NCI-H510A treated with DMSO at 0.1 percent for 48 hours (cell line): ENCODE data around the gene AKAP10.
"Not testable (repeated sequence)": the region's sequence is repeated elsewhere in the genome, so short reads cannot be mapped to it uniquely, and the experiment has no call there.

Experiments
- DNase-seq: peaks from one replicate; lab custom pipeline; 2025; lab: John Stamatoyannopoulos, UW

The AKAP10 gene

DNA sequence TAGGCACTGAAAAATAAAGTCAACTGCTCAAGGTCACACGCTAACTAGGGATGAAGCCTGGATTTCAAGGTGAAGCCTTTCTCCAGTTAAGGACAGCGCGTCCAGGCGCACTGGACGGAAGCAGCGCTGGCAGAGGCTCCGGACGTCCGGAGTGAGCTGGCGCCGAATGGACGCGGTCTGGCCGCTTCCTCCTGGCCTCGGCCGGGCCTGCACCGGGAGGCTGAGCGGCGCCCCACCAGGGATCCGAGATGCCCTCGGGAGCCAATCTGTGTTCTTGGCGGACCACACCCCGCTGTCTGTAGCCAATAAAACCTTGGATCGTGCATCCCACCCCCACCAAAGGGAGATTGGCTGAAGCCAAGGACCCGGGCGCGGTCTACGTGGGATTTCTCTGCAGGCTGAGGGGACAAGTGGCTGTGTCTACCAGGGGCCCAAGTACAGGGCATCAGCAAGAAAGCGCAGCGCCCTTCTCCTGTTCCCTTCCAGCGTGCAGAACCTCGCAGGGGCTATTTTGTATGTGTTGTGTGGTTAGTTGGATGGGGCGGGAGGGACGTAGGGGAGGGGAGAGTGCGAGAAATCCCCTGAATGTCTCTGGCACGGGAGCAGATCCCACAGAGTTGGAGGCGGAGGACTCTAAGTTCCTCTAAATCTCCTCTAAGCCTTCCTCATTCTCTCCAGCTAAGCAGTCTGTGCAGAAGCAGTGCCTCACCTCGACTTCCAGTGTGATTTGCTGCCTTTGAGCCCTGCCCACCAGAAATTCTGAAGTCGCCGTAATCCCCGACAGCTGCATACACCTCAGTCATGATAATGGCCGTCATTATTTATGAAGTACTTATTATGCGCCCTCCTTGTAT, 2.5 kb upstream of the AKAP10 start:
- no peak for DNase-seq

- no peak for DNase-seq
Observed at GRCh38 chr17:19978805-19979211, 1.2 kb upstream of the AKAP10 start.

- DNase-seq = no peak
Observed at GRCh38 chr17:19978209-19978802, 678 bp upstream of the AKAP10 start.

- no peak for DNase-seq
Observed at GRCh38 chr17:19975601-19976000, 2.0 kb downstream of the AKAP10 start.

- DNase-seq = no peak
Observed at GRCh38 chr17:19973156-19973555, 4.5 kb downstream of the AKAP10 start.

- DNase-seq = not testable (repeated sequence)
Observed at GRCh38 chr17:19962954-19963353, 14.7 kb downstream of the AKAP10 start.

- no peak for DNase-seq
Observed at GRCh38 chr17:19958023-19958422, 19.6 kb downstream of the AKAP10 start.

DNA sequence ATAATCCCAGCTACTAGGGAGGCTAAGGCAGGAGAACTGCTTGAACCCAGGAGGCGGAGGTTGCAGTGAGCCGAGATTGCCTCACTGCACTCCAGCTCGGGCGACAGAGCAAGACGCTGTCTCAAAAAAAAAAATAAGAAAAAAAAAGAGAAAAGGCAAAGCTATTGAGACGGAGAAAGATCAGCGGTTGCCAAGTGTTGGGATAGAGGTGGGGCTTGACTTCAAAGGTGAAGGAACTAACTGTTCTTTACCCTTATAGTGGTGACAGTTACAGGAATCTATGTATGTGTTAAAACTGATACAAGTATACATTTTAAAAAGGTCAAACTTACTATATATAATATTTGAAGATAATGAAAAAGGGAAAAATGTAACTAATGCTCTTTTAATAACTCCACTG, 22.5 kb downstream of the AKAP10 start:
- no peak for DNase-seq

- not testable (repeated sequence) for DNase-seq
Observed at GRCh38 chr17:19951411-19951810, 26.2 kb downstream of the AKAP10 start.

- not testable (repeated sequence) for DNase-seq
Observed at GRCh38 chr17:19950624-19951195, 26.9 kb downstream of the AKAP10 start.

GRCh38 chr17:19948116-19948943, 29.3 kb downstream of the AKAP10 start:
- no peak for DNase-seq

GRCh38 chr17:19946921-19947320, 30.7 kb downstream of the AKAP10 start:
- DNase-seq = no peak

DNA sequence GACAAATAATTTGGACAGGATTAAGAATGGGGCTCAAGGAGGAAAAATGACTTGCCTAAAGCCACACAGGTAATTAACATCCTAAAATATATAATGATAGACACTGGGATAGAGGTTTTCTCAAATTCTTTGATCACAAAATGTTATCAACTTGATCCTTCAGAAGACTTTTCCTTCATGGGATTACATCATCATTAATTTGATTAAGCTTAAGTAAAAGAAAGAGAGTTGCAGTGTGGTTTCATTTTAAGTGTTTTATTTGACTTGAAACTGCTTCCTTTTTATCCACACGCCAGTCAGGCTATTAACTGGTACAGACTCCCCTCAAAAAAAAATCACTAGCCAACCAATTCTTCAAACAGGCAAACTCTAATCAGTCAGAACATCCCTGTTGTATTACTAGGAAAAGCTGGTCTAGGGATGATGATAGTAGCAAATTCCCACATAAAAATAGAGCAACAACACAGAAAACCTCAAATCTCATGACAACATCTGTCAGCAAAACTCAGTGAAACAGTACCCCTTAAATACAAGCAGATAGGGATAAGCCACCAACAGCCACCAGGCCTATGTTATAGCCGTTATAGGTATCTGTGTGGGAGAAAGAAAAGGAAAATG, 32.5 kb downstream of the AKAP10 start:
- DNase-seq = no peak

DNA sequence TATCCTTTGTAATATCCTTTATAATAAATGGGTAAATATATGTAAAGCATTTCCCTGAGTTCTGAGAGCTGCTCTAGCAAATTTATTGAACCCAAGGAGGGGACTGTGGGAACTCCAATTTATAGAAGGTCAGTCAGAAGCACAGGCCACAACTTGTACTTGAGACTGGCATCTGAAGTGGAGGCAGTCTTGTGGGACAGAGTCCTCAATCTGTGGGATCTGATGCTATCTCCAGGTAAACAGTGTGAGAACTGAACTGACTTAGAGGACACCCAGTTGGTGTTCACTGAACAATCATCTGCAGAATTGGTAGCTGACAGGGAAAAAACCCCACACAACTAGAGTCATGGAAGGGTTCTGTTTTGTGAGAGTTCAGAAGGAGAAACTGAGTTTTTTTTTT, 34.0 kb downstream of the AKAP10 start:
- DNase-seq = no peak

GRCh38 chr17:19943026-19943425, 34.6 kb downstream of the AKAP10 start:
- DNase-seq = no peak

- DNase-seq = no peak
Observed at GRCh38 chr17:19940722-19941464, 36.7 kb downstream of the AKAP10 start.

DNA sequence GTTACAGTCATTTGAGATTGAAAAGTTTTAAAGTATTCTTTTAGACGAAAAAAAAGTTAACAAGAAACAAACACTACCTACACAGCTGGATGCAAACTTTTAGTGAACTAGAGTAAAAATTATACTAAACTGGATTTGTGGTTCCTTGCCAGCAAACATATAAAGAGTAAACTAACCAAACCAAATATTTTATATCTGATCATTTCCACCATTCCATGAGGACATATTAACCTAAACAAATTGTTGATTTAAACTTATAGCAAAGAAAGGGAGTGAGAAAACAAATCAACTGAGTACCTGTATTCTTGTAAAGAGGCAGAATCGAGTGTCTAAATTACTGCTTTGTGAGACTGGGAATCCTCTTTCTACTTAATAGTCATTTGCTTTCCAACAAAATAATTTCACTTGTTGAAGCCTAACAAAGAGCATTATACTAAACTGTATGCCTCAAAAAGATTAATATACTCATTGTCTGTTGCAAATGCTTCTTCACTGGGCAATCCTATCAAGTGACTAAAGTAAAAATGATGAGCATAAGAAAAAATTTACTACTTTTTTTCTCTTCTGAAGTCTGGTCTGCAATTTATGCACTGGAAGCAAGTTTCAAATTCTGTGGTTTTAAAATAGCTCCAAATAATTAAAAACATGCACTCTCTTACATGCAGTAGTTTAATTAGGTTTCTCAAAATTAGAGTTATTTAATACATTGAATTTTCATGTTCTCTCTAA, 37.5 kb downstream of the AKAP10 start:
- DNase-seq = no peak

GRCh38 chr17:19938736-19939135, 38.9 kb downstream of the AKAP10 start:
- no peak for DNase-seq

DNA sequence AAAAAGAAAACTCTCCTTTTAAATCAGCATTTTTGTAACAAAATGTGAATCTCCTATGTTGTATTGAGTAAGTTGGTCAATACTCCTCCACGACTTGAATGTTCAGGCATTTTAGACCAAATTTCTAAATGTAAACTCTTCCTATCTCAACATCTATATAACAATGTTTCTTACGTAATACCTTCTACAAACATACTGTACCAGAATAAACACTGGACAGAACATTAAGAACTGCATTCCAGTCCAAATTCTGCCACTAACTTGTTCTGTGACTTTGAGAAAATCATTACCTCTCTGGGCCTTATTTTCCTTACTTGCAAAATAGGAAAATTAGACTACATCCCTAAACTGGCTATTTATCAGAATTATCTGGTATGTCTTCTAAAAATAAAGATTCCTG, 40.1 kb downstream of the AKAP10 start:
- DNase-seq = no peak

DNA sequence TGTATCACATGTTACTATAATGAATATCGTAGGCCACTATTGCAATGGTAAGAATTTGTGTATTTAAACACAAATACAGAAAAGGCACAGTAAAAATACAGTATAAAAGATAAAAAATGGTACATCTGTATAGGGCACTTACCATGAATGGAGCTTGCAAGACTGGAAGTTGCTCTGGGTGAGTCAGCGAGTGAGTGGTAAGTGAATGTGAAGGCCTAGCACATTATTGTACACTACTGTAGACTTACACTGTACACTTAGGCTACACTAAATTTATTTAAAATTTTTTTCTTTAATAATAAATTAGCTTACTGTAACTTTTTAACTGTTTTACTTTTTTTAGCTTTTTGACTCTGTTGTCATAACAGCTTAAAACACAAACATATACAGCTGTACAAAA, 42.5 kb downstream of the AKAP10 start:
- no peak for DNase-seq

DNA sequence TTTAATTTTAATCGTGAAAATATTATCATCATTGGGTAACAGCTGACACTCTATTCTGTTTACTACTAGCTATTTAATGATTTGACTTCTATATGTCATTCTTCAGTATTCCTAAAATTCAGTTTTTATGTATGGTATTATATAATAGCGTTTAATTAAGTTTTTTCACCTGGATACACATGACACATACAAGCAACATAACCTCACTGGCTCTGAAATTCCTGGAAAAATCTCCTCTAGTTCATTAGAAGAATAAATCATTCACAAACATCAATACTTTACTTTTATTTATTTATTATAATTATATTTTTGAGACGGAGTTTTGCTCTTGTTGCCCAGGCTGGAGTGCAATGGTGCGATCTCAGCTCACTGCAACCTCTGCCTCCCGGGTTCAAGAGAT, 44.0 kb downstream of the AKAP10 start:
- no peak for DNase-seq
